GM19463 (cell line): ENCODE data around the gene FHL2.
"Not testable (repeated sequence)": the region's sequence is repeated elsewhere in the genome, so short reads cannot be mapped to it uniquely, and the experiment has no call there.

Source experiments
- ATAC-seq: cut with Tn5 transposase; IDR thresholded peaks from one replicate; pipeline ENCODE4 v1.9.1; 2021; ENCODE audit warnings: mild to moderate bottlenecking, moderate library complexity; ENCODE audit not compliant: unreplicated experiment

FHL2 gene

GRCh38 chr2:105424836-105425235, 26.0 kb upstream of the FHL2 start:
- ATAC-seq = not testable (repeated sequence)

- no peak for ATAC-seq
Measured at GRCh38 chr2:105422801-105423200, 23.9 kb upstream of the FHL2 start.

- ATAC-seq = no peak
Measured at GRCh38 chr2:105421053-105421452, 22.2 kb upstream of the FHL2 start.

- no peak for ATAC-seq
Measured at GRCh38 chr2:105418522-105418921, 19.7 kb upstream of the FHL2 start.

- ATAC-seq = peak; percentile 64
Measured at GRCh38 chr2:105417857-105418436, 19.1 kb upstream of the FHL2 start.

- no peak for ATAC-seq
Measured at GRCh38 chr2:105416156-105416555, 17.3 kb upstream of the FHL2 start.

GRCh38 chr2:105415007-105415406, 16.2 kb upstream of the FHL2 start:
- ATAC-seq = no peak

- no peak for ATAC-seq
Measured at GRCh38 chr2:105413206-105413605, 14.4 kb upstream of the FHL2 start.

- no peak for ATAC-seq
Measured at GRCh38 chr2:105412584-105412983, 13.7 kb upstream of the FHL2 start.

GRCh38 chr2:105411720-105412407, 13.0 kb upstream of the FHL2 start:
- ATAC-seq = peak; percentile 86

GRCh38 chr2:105410554-105410953, 11.7 kb upstream of the FHL2 start:
- no peak for ATAC-seq

- ATAC-seq = no peak
Measured at GRCh38 chr2:105409717-105410116, 10.9 kb upstream of the FHL2 start.

- no peak for ATAC-seq
Measured at GRCh38 chr2:105407946-105408743, 9.3 kb upstream of the FHL2 start.

- ATAC-seq = no peak
Measured at GRCh38 chr2:105406221-105406620, 7.4 kb upstream of the FHL2 start.

GRCh38 chr2:105405291-105405690, 6.4 kb upstream of the FHL2 start:
- ATAC-seq = no peak

- no peak for ATAC-seq
Measured at GRCh38 chr2:105404736-105405135, 5.9 kb upstream of the FHL2 start.

- ATAC-seq = no peak
Measured at GRCh38 chr2:105403783-105404698, 5.2 kb upstream of the FHL2 start.

GRCh38 chr2:105403241-105403782, 4.5 kb upstream of the FHL2 start:
- no peak for ATAC-seq

GRCh38 chr2:105402809-105403208, 4.0 kb upstream of the FHL2 start:
- no peak for ATAC-seq

GRCh38 chr2:105401867-105402266, 3.0 kb upstream of the FHL2 start:
- no peak for ATAC-seq

- no peak for ATAC-seq
Measured at GRCh38 chr2:105400138-105400540, 1.3 kb upstream of the FHL2 start.
